NCI-H69 (cell line): Measurements from ENCODE around the gene PHAF1.
A peak's percentile ranks its signal among the peaks of the same experiment; 100 is the strongest.

Experiments
- DNase-seq: peaks from one replicate; lab custom pipeline; 2025; lab: John Stamatoyannopoulos, UW

Gene PHAF1

DNA sequence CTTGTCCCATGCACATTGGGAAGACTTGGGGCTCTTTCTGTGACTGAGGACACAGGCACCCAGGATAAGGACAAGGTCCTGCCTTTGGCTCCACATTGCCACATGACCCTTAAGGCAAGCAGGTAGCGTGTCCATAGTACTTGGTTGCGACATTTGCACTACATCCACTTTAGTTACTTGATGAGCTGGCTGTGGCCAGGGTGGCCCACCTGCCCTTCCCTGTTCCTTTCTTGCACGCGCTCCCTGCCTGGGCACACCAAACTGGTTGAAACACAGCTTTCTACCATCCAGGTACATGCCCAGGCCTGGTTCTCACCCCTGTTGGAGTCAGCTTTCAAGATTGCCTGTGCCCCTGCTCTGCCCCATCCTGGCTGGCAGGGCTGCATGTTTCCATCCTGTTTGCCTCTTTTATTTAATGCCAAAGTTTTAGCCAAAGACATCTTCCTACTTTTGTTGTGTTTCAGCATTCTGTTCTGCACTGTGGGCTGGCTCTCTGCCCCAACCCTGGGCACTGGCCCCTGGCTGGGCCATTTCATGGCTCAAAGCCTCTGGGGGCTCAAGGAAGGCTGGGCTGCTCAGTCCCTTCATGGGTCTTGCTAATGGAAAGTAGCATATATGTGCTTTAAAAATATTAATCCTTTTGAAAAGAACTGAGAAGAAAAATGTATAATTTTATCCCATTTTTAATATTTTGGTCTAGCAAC is 37.8 kb downstream of the PHAF1 start:
- DNase-seq: no peak

DNA sequence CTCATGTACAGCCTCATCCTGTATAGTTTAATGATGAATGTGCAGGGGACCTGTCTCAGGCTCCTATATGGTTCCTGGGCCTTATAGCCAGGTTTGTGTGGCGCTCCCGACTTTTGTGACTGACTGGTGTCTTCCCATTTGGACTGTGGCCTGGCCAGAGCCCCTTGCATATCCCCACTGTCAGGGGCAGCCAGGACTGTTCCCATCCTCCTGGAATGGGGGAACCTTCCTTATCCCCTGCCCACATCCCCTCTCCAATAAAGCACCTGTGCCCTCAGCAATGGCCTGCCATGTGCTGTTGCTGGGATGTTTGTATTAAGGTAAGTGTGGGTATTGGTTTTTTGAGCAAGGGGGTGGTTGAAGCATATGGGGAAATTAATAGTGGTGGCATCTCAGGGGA is 38.5 kb downstream of the PHAF1 start:
- DNase-seq: no peak

DNA sequence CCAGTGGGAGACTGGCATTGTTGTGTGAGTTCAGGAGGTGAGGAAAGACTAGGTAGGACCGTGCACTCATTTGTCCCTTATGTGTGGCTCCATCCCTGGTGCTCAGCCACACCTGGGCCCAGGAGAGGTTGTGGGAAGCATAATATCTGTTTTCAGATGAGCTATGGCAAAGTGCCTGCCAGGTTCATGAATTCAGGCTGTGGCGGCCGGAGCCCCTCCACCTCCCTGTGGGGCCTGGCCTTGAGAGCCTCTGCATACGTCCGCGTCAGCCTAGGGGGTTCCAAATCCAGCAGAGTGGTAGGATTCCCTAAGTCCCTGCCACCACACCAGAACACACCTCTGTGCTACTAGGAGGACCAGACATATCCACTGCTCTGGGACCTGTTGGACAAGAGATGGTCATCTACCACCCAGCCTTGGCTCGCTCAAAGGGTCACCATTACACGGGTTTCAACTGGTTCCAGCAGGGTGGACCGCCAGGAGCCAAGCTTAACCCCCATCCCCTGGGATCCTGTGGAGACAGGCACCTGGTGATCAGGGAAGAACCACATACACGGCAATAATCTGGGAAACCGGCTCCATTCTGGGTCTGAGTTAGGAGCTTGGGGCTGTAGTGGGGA is 39.0 kb downstream of the PHAF1 start:
- DNase-seq: no peak

GRCh38 chr16:67149276-67150046 is 39.7 kb downstream of the PHAF1 start:
- no peak for DNase-seq

DNA sequence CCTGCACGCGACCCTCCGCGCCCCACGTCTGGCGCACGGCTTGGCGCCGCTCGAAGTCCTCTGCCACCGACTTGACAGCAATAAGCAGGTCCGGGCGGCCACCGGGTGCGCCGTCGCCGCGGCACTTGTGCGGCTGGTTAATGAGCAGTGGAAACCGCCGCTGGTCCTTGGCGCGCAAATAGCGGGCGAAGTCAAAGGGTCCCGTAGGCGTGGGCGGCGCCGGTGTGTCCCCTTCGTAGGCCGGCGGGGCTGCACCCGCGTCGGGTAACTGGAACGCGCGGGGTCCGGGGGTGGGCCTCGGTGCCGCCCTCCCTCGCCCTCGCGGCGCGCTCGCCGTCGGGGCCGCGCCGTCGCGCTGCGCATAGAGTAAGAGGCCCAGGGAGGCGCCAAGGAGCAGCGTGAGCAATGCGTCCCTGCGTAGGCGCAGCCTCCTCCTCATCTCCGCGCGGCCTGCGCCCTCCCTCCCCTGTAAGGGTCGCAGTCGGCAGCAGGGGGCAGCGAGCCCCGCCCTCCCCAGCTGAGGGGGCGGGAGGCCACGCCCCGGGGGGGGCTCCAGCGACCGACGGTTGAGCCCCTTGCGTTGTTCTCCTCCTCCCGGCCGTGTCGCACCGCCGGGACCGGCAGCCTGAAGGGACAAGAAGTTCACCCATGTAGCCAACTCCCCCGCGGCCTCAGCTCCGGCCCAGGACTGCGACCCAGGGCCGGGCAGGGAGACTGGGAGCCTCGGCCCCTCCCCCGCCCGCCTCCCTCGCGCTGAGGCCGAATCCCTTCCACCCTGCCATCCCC is 40.5 kb downstream of the PHAF1 start:
- peak; percentile 66 for DNase-seq

GRCh38 chr16:67150833-67151396 is 41.2 kb downstream of the PHAF1 start, which contains the start of gene B3GNT9:
B3GNT9 (minus strand) TSS chr16:67150998; CDS start chr16:67150485, 513 bp downstream.
- peak; percentile 69 for DNase-seq

DNA sequence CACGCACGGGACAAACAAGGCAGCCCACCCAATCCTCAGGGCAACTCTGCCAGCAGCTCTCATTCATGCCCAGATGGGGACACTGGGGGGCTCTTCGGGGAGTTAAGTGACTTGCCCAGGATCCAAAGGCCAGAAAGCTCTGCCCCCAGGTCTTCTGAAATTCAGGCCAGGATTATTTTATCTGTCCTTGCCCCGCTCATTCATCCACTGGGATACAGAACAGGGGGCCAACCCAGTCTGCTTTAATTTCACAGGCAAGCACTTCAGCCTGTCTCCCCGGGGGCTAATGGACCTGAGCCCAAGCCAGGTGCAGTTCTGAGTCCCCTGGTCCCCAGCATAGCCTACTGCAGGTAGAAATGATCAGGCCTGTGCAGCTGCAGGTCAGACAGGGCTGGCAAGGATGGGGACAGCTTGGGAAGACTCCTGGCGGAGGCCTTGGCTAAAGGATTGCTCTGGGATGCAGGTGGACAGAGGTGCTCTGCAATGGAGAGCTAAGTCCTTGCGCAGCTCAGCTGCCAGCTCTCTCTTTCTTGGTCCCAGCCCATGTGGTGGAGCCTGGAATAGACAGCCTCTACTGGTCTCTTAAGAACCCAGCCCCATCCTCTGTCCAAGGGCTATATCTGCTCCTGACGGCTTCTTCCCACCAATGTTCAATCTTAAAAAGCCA is 41.8 kb downstream of the PHAF1 start:
- peak; percentile 3 for DNase-seq

DNA sequence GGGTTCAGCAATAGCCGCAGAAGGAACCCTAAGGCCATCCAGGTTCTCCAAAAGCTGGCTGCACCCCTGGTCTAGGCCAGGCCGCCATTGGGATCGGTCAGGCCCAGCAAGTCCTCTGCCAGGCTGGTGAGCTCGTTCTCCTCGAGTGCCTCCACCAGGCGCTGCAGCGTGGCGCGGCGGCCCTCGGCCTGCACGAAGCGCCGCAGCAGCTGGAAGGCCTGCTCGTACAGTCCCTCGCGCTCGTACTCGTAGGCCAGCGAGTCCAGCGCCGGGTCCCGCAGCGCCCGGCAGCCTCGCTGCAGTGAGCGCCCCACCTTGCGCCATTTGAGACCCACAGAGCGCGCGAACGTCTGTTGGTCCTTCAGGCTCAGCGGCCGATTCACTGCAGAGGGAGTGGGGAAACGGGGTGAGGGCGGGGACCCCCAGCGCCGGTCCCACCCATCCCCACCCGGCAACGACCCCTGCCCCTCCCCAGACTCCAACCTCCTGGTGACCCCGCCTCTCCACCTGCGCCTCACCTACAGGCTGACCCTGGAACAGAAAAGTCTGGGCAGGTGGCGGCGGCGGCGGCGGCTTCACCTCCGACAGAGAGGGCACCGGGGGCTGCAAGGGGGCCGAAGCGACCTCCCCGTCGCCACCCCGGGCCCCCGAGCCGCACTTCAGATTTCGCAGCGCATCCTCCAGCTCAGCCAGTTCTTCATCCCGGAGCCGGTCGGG is 45.0 kb downstream of the PHAF1 start:
- peak; percentile 27 for DNase-seq

GRCh38 chr16:67155295-67156142 is 45.8 kb downstream of the PHAF1 start:
- peak; percentile 78 for DNase-seq

GRCh38 chr16:67156143-67156844 is 46.6 kb downstream of the PHAF1 start:
- no peak for DNase-seq

- no peak for DNase-seq
Observed at GRCh38 chr16:67157106-67157748, 47.5 kb downstream of the PHAF1 start.

- DNase-seq: no peak
Observed at GRCh38 chr16:67157892-67158635, 48.3 kb downstream of the PHAF1 start.

- DNase-seq: peak; percentile 34
Observed at GRCh38 chr16:67158637-67159600, 49.2 kb downstream of the PHAF1 start.

GRCh38 chr16:67161595-67162058 is 51.9 kb downstream of the PHAF1 start:
- DNase-seq: no peak

GRCh38 chr16:67162506-67163163 is 52.9 kb downstream of the PHAF1 start:
- no peak for DNase-seq
